OCI-LY7 (cell line): ENCODE results near the gene OXCT1.

Experiments used
- CTCF ChIP-seq: fragments of 200-600 bp; sonication (generic); conservative IDR thresholded peaks from 2 replicates; pipeline ENCODE4 v1.5.1; 2014; ENCODE audit warnings: mild to moderate bottlenecking, antibody characterized with exemption, low read length, moderate library complexity, mixed read lengths
- EZH2phosphoT487 ChIP-seq: fragments of 200-600 bp; sonication (generic); IDR thresholded peaks from 2 replicates; pipeline ENCODE4 v1.6.1; 2018; ENCODE audit warnings: low read depth, borderline replicate concordance, mild to moderate bottlenecking, mixed run types, antibody characterized with exemption, low read length, moderate library complexity, mixed read lengths

GRCh38 chr5:41827792-41828191, 42.4 kb downstream of the OXCT1 start:
- no peak for TF ChIP-seq CTCF
- no peak for TF ChIP-seq EZH2phosphoT487
